ENCODE data around the gene ASTN2. TPM values are rescaled to one million over a fixed set of nuclear protein-coding genes. Genes with fewer than 3 reads are reported as not detected.

Gene ASTN2
- total and polyA plus RNA-seq, 10 donors: 0.87 to 6.1 (median 3.7) TPM

GRCh38 chr9:116904165-116904564, 510.7 kb downstream of the ASTN2 start:
- TF ChIP-seq POLR2AphosphoS5 (IDR thresholded peaks at IDR 0.05) (no peak), POLR2A (IDR thresholded peaks at IDR 0.05) (no peak), CTCF (IDR thresholded peaks at IDR 0.05 in 8 of 11, conservative IDR thresholded peaks at IDR 0.05 in 3 of 11) (no peak)
- no peak for DNase-seq
- H3K27me3 ChIP-seq (replicated peaks in 1 of 7): no peaks in the 10 kb centered on the region
- no peak overlapping the region for H3K27ac ChIP-seq
- H3K36me3 ChIP-seq: no peaks in the 10 kb centered on the region
- intact Hi-C loops (cut with DNase I; ENCODE audit: low total_unique reads): no loop called here
- H3K4me1 ChIP-seq: no peaks in the 10 kb centered on the region
- H3K9me3 ChIP-seq: peaks cover 0 to 18% (median 15%) of the 10 kb centered on the region in 8 donors
- no peak overlapping the region for H3K4me3 ChIP-seq
- 59 to 84% (median 79%) methylated on average over 3 of the region's 3 CpGs for WGBS, 5 donors

GRCh38 chr9:116901260-116901659, 513.6 kb downstream of the ASTN2 start:
- no peak overlapping the region for H3K27ac ChIP-seq
- H3K27me3 ChIP-seq (replicated peaks in 1 of 7): no peaks in the 10 kb centered on the region
- no peaks in the 10 kb centered on the region for H3K36me3 ChIP-seq
- DNase-seq: no peak
- TF ChIP-seq POLR2AphosphoS5 (IDR thresholded peaks at IDR 0.05) (no peak), POLR2A (IDR thresholded peaks at IDR 0.05) (no peak), CTCF (IDR thresholded peaks at IDR 0.05 in 8 of 11, conservative IDR thresholded peaks at IDR 0.05 in 3 of 11) (no peak)
- no peaks in the 10 kb centered on the region for H3K4me1 ChIP-seq
- H3K9me3 ChIP-seq: peaks cover 0 to 21% (median 18%) of the 10 kb centered on the region in 8 donors
- WGBS, 5 donors: 0 to 98% (median 55%) methylated on average over 1 of the region's 1 CpG
- no peak overlapping the region for H3K4me3 ChIP-seq
- intact Hi-C loops (cut with DNase I; ENCODE audit: low total_unique reads): no loop called here

- intact Hi-C loops (cut with DNase I; ENCODE audit: low total_unique reads): no loop called here
- 55 to 60% (median 58%) methylated on average over 6 of the region's 6 CpGs for WGBS, 5 donors
Observed at GRCh38 chr9:116900543-116900942, 514.3 kb downstream of the ASTN2 start.

GRCh38 chr9:116900007-116900367, 514.9 kb downstream of the ASTN2 start:
- 72 to 89% (median 83%) methylated on average over 1 of the region's 1 CpG for WGBS, 5 donors
- Histone ChIP-seq H3K4me1 (no peaks in the 10 kb centered on the region), H3K27ac (no peak overlapping the region), H3K27me3 (replicated peaks in 1 of 7) (no peaks in the 10 kb centered on the region), H3K4me3 (no peak overlapping the region), H3K36me3 (no peaks in the 10 kb centered on the region), H3K9me3 (peaks cover 0 to 21% (median 18%) of the 10 kb centered on the region in 8 donors)
- intact Hi-C loops (cut with DNase I; ENCODE audit: low total_unique reads): no loop called here
- DNase-seq: no peak
- no peak for TF ChIP-seq POLR2A (IDR thresholded peaks at IDR 0.05)
- TF ChIP-seq POLR2AphosphoS5 (IDR thresholded peaks at IDR 0.05): no peak
- TF ChIP-seq CTCF (IDR thresholded peaks at IDR 0.05 in 8 of 11, conservative IDR thresholded peaks at IDR 0.05 in 3 of 11): no peak

More at GRCh38 chr9:116900543-116900942, 514.3 kb downstream of the ASTN2 start:
- Histone ChIP-seq H3K36me3 (no peaks in the 10 kb centered on the region), H3K4me3 (no peak overlapping the region), H3K27ac (no peak overlapping the region), H3K4me1 (no peaks in the 10 kb centered on the region), H3K9me3 (peaks cover 0 to 21% (median 18%) of the 10 kb centered on the region in 8 donors), H3K27me3 (replicated peaks in 1 of 7) (no peaks in the 10 kb centered on the region)
- DNase-seq: no peak
- TF ChIP-seq POLR2AphosphoS5 (IDR thresholded peaks at IDR 0.05): no peak
- no peak for TF ChIP-seq POLR2A (IDR thresholded peaks at IDR 0.05)
- TF ChIP-seq CTCF (IDR thresholded peaks at IDR 0.05 in 8 of 11, conservative IDR thresholded peaks at IDR 0.05 in 3 of 11): no peak

All from spleen (tissue), 11 donors.